HG03354 (cell line): ENCODE data around the gene HNRNPF.
A peak's percentile ranks its signal among the peaks of the same experiment; 100 is the strongest.

Experiments used
- ATAC-seq: cut with Tn5 transposase; IDR thresholded peaks from one replicate; pipeline ENCODE4 v1.9.1; 2021; ENCODE audit warnings: mild to moderate bottlenecking; ENCODE audit not compliant: unreplicated experiment, poor library complexity, severe bottlenecking

The HNRNPF gene

GRCh38 chr10:43384252-43385221 lies 24.4 kb downstream of the HNRNPF start:
- no peak for ATAC-seq

DNA sequence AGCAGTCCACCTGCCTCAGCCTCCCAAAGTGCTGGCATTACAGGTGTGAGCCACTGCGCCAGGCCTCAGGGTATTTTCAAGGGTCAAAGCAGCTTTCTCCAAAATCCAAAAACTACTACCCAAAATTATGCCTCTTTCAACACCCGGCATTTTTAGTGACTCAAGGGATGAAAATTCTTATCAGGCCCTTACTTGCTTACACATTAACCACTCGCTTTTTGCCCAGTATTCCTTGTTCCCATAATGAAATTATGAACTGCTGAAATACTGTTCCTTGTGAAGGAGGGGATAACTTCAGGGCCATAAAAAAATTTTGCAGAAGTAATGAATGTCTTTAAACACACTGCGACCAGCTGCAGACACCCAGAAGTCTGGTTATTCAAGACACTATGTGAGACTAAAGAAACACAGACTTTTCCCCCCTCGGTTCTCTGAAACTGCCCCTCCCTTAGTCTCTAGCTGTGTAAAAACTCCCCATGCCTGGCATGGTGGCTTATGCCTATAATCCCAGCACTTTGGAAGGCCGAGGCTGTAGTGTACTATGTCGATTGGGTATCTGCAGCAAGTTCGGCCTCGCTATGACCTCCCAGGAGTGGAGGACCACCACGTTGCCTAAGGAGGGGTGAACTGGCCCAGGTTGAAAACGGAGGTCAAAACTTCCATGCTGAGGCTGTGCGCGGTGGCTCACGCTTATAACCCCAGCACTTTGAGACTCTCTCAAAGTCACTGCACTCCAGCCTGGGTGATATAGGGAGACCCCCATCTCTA lies 25.6 kb downstream of the HNRNPF start:
- no peak for ATAC-seq

DNA sequence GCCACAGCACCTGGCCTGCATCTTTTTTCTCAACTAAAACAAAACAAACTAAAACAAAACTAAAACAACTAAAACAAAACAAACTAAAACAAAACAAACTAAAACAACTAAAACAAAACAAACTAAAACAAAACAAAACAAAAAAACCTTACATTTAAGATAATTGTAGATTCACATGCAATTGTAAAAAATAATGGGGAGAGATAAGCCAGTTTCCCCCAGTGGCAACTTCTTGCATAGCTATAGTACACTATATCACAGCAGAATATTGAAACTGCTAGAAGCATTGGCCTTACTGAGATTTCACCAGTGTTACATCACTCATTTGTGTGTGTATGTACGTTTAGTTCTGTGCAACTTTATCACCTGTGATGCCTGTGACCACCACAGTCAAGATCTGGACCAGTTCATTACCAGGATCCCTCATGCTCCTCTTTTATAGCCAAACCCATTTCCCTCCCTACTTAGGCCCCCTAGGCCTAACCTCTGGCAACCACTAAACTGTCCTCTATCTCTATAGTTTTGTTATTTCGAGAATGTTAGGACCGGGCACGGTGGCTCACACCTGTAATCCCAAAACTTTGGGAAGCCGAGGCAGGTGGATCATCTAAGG lies 28.3 kb downstream of the HNRNPF start:
- ATAC-seq = no peak

DNA sequence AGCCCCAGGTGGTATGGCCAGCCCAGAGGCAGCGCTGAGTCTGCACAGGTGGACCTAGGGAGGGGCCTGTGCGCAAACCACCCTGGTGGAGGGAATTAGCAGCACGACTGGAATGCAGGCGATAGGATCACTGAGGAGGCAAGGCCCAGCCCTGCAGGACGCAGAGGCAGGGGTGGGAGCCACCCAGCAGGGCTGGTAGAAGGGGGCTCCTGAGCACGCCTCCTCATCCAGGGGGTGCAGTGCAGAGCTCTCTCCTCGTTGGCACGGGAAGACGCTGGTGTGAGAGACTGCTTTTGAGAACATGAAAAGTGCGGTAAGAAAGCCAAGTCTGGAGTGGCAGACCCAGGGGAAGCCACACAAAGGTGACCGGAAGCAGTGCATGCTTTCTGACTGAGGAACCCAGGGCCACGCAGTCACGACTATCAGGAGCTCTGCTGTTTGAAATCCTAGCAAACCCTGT lies 31.5 kb downstream of the HNRNPF start:
- ATAC-seq = no peak

DNA sequence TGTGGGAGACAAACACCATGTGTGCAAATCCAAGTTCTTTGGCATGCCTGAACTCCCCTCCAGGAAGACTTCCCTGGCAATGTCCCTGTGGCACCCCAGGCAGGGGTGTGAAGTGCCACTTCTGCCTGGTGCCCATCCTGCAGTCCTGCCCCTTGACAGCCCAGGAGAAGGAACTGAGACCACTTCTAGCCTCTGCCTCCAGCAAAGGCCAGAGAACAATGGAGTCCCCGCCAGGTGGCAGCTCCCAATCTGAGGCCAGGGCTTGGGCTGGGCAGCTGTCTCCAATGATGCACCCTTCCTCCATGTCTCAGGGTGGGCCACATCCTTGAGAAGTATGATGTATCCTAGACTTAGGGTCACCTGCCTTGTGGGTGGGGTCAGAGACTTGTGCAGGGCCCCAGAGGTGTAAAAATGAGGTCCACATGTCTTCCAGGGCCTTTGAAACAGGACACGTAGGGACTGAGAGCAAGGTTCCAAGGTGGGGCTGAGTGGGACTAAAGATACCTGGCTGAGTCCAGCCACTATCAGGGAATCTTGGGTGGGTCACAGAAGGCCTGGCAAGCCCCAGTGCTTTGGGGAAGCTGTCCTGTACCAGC lies 32.1 kb downstream of the HNRNPF start:
- no peak for ATAC-seq

DNA sequence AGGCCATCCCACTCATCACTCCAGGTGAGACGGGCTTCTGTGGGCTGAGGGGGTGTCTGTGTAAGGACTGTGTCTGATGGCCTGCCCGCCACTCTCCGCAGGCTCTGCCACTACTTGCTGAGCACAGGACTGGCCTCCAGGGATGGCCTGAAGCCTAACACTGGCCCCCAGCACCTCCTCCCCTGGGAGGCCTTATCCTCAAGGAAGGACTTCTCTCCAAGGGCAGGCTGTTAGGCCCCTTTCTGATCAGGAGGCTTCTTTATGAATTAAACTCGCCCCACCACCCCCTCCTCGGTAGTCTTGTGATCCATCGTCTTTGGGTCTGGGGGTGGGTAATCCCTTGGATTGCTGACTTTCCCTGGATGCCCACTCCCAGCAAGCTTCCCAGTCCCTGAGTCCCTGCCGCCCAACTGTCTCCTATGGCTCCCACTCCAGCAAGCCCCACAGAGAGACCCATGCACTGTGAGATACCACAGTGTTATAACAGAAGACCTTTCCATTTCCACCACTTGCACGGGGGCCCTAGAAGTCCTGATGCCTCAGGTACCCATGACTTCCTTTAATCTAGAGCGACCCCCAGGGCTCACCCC lies 32.8 kb downstream of the HNRNPF start:
- no peak for ATAC-seq

DNA sequence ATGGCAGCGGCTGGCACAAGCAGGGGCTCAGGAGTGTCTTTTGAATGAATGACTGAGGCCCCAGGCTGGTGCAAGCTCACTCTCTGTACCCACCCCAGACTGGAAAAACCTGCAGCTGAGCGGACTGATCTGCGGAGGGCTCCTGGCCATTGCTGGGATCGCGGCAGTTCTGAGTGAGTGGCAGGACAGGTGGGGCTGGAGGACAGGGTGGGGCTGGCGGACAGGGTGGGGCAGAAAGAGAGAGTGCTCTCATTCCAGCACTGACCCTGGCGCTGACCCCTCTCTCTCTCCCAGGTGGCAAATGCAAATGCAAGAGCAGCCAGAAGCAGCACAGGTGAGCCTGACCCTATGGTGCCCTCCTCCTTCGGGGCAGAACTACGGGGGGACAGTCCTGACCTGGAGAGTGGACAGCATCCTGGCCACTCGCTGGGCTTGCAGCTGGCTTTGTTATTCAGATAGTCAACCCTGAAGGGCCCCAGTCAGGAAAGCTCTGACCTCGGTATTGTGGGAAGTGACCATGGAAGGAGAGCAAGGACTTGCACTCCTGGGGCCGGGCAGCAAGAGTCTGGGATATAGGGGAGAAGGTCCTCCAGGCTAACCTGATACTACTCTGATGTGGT lies 33.5 kb downstream of the HNRNPF start:
- no peak for ATAC-seq

- no peak for ATAC-seq
Observed at GRCh38 chr10:43374194-43374593, 34.8 kb downstream of the HNRNPF start.

- ATAC-seq = no peak
Observed at GRCh38 chr10:43373461-43373860, 35.5 kb downstream of the HNRNPF start.

DNA sequence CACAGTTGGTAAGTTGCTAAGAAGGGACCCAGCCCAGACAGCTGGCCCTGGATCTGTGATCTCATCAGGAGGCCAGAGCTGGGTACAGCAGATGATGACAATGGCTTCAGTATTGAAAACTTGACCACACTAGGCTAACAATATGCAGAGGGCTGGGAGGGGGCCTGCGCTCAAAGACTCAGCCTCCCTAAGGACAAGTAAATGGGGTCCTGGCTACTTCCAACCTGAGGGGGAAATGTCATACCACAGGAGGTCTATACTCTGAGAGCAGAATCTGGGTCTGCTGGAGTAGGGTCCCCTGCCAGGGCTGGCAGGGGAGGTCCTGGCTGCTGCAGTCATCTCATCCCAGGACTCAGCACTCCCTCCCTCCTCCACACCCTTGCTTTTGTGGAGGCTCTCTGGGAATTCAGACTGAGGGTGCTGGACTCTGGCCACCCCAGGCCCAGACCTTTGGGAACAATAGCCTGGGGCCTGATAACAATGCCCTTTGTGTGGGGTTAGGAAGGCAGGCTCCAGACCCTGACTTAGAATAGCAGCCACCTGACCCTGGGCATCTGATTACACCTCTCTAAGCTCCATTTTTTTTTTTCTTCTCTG lies 36.1 kb downstream of the HNRNPF start:
- ATAC-seq = no peak

DNA sequence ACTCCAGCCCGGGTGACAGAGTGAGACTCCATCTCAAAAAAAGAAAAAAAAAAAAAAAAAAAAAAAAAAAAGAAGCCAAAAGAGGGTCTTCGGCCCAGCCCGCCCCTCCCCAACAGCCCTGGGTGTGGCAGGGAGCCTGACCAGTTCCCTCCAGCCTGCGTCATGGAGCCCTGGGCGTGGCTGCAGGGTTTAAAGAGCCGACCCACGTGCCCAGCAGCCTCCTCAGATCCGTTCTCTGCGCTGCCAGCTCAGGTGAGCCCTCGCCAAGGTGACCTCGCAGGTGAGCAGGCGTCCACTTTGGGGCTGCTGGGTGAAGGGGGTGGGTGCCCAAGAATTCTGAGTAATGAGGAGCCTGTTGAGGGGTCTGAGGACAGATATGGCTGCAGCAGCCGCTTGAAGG lies 37.6 kb downstream of the HNRNPF start, which contains the start of gene FXYD4:
Gene FXYD4, plus strand, starts transcription at position 219 of the 400 bp plus-strand sequence. CDS start 2,111 bp downstream, outside the sequence.
- no peak for ATAC-seq

DNA sequence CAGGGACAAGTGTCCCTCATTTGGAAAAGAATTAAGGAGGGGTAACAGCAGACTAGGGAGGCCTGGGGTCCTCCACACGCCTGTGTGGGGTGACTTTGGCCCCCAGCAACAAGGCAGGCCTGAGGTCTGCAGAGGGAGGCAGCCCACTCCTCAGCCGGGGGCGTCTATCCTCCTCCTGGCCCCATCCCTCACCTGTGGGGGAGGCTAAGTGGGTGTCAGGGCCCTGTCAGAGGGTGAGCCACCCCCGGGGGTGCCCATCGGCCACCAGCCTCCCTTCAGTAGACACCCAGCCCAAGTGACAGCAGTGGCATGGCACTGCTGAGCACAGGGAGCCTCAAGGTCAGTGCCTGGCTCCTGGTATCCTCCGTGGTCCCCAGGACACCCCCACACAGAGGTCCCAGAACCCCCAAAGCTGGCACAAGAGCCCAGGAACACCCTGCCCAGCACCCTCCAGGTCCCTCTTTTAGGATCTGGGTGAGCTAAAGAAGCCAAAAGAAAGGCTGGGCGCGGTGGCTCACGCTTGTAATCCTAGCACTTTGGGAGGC lies 38.2 kb downstream of the HNRNPF start:
- no peak for ATAC-seq

DNA sequence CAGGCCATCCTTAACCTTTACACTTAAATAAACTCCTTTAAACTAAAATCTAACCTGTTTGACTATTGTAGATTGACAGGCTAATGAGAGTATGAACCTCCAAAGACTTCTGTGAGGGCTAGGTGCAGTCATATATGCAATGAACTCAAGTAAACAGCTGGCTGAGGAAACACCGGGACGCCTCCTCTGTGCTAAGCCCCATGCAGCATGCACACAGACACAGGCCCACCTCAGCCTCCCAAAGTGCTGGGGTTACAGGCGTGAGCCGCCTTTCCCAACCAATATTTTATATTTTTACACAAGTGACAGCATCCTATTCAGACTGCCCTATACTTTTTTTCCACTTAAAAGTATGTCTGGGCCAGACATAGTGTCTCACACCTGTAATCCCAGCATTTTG lies 39.1 kb downstream of the HNRNPF start:
- ATAC-seq = no peak

DNA sequence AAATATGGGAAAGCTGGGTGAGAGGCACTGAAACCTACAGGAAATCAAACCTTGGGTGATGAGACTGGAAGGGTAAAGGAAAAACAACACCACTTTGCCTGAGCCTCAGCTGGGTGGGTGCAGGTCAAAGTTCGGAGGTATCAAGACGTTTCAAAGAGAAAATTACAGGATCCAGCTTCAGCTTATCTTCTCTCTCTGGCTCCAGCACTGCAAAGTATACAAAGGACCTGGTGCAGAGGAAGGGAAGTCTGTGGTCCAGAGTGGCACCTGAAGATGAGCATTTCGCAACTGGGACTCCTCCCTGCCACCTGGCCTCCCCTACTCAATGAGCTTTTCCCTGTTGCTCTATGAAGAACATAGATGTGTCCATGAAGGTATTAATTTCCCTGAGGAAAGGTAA lies 44.0 kb downstream of the HNRNPF start:
- ATAC-seq = no peak

- ATAC-seq = peak; percentile 97
Observed at GRCh38 chr10:43362191-43362839, 46.7 kb downstream of the HNRNPF start.

- ATAC-seq = no peak
Observed at GRCh38 chr10:43361547-43362190, 47.3 kb downstream of the HNRNPF start.

DNA sequence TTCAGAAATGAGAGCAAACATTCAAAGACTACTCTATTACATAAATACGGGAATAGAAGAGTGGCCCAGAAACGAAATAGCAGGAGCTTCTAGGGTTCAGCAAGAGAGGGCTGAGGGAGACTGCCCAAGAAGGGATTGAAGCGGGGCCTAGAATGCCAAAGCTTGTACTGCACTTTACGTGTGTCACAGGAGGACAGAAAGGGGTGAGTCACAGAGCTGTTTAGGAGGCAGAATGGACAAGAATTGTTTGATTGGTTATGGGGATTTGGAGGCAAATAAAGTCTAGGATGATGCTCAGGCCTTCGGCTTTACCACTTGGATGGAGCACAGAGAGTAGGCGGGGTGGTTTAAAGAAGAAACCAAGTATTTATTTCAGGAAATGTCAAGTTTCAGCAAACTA lies 48.9 kb downstream of the HNRNPF start:
- no peak for ATAC-seq
